ENCODE measurements around the gene ULBP2.

Gene ULBP2

GRCh38 chr6:149938571-149939355 lies 3.1 kb upstream of the ULBP2 start:
- H3K36me3 ChIP-seq (replicated peaks; ENCODE audit: insufficient read depth, low read length) = no peaks in the 10 kb centered on the region
- H3K79me2 ChIP-seq (ENCODE audit: low read length) = no peaks in the 10 kb centered on the region
- H3K9me2 ChIP-seq (replicated peaks; ENCODE audit: insufficient read depth, low read length) = no peaks in the 10 kb centered on the region
- DNase-seq = peak; percentile 61
- no peaks in the 10 kb centered on the region for H4K20me1 ChIP-seq (ENCODE audit: insufficient read depth, low read length)
- H3K27me3 ChIP-seq (replicated peaks; ENCODE audit: insufficient read depth, low read length) = peaks cover 72% of the 10 kb centered on the region
- 0 out of 2 replicates have a peak, but pooled peaks cover 8% of the 10 kb centered on the region for H3K4me1 ChIP-seq (ENCODE audit: low read length)
- H3K4me3 ChIP-seq (ENCODE audit: low read length) = peak overlapping the region; percentile 27; the same call in 1 of the 2 replicates
- no peaks in the 10 kb centered on the region for H3K9me3 ChIP-seq (replicated peaks; ENCODE audit: insufficient read depth, low read length)
- no peaks in the 10 kb centered on the region for H3F3A ChIP-seq (ENCODE audit: insufficient read depth, low read length)
- TF ChIP-seq CTCF (IDR thresholded peaks at IDR 0.05; ENCODE audit: low read length) (no peak), EZH2 (optimal IDR thresholded peaks at IDR 0.05; ENCODE audit: low read depth, low read length) (no peak), EZH2phosphoT487 (IDR thresholded peaks at IDR 0.05; ENCODE audit: low read length) (no peak)
- H3K4me2 ChIP-seq (ENCODE audit: low read depth, low read length) = peak overlapping the region; percentile 81
- no peak overlapping the region for H3K27ac ChIP-seq (ENCODE audit: low read length)
- H3K9ac ChIP-seq (ENCODE audit: low read length) = no peak overlapping the region
- H2AFZ ChIP-seq (ENCODE audit: low read length) = no peak overlapping the region

DNA sequence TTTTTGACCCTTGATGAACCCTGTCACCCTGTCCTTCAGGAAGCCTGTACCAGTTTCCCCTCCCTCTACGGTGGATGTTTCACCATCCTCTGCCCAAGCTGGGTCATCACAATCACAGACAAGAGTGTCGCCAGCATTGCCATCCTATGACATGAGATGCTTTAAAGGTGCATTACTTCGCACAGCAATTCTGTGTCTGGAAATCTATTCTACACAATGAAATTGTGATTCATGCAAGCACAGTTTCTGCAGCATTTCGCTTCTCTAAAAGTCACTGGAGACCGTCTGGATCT lies 2.5 kb upstream of the ULBP2 start:
- no peak for TF ChIP-seq EZH2 (optimal IDR thresholded peaks at IDR 0.05; ENCODE audit: low read depth, low read length)
- TF ChIP-seq CTCF (IDR thresholded peaks at IDR 0.05; ENCODE audit: low read length) = no peak
- no peak for TF ChIP-seq EZH2phosphoT487 (IDR thresholded peaks at IDR 0.05; ENCODE audit: low read length)

DNA sequence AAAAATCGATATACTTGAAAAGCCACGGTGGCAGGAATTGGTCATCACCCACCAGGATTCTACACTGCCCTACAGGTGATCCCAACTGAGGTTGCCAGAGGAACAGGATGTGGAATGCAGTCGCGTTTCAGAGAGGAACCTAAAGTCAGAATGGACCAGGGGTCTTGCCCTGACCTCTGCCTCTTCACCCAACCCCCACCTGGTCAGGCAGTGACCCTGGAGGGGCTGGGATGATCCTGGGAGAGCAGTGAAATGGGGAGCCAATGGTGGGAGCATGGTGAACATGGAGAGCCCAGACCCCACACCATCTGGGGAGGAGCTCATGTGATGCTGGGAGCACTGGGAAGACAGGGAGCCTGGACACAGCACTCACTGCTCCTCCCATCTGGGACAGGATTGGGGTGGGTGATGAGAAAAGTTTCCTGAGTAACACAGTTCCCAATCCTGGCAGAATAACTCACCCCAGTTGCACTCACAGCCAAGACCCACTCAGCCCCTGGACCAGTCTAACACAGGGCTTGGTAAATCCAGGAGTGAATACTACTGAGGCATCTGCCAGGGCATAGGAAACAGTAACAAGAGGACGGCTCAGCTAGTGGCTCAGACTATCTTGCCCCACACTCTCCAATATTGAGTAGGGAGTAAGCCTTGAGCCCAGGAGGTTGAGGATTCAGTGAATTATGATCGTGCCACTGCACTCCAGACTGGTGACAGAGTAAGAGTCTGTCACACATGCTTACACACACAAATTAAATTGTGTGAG lies 1.7 kb upstream of the ULBP2 start:
- H3K4me1 ChIP-seq (ENCODE audit: low read length) = 0 out of 2 replicates have a peak, but pooled peaks cover 8% of the 10 kb centered on the region
- no peaks in the 10 kb centered on the region for H4K20me1 ChIP-seq (ENCODE audit: insufficient read depth, low read length)
- TF ChIP-seq EZH2 (optimal IDR thresholded peaks at IDR 0.05; ENCODE audit: low read depth, low read length) = no peak
- no peak for TF ChIP-seq EZH2phosphoT487 (IDR thresholded peaks at IDR 0.05; ENCODE audit: low read length)
- TF ChIP-seq CTCF (IDR thresholded peaks at IDR 0.05; ENCODE audit: low read length) = no peak
- no peaks in the 10 kb centered on the region for H3K79me2 ChIP-seq (ENCODE audit: low read length)
- H2AFZ ChIP-seq (ENCODE audit: low read length) = no peak overlapping the region
- no peak overlapping the region for H3K4me3 ChIP-seq (ENCODE audit: low read length)
- H3K27me3 ChIP-seq (replicated peaks; ENCODE audit: insufficient read depth, low read length) = peaks cover 61% of the 10 kb centered on the region
- no peak overlapping the region for H3K27ac ChIP-seq (ENCODE audit: low read length)
- no peak for DNase-seq
- H3K36me3 ChIP-seq (replicated peaks; ENCODE audit: insufficient read depth, low read length) = no peaks in the 10 kb centered on the region
- H3F3A ChIP-seq (ENCODE audit: insufficient read depth, low read length) = no peaks in the 10 kb centered on the region
- H3K4me2 ChIP-seq (ENCODE audit: low read depth, low read length) = no peak overlapping the region
- no peaks in the 10 kb centered on the region for H3K9me2 ChIP-seq (replicated peaks; ENCODE audit: insufficient read depth, low read length)
- H3K9ac ChIP-seq (ENCODE audit: low read length) = no peak overlapping the region
- no peaks in the 10 kb centered on the region for H3K9me3 ChIP-seq (replicated peaks; ENCODE audit: insufficient read depth, low read length)

More for the DNA sequence above, 2.5 kb upstream of the ULBP2 start:
- H3K9me2 ChIP-seq (replicated peaks; ENCODE audit: insufficient read depth, low read length) = no peaks in the 10 kb centered on the region
- peaks cover 69% of the 10 kb centered on the region for H3K27me3 ChIP-seq (replicated peaks; ENCODE audit: insufficient read depth, low read length)
- no peaks in the 10 kb centered on the region for H3F3A ChIP-seq (ENCODE audit: insufficient read depth, low read length)
- H3K4me2 ChIP-seq (ENCODE audit: low read depth, low read length) = peak overlapping the region; percentile 81
- H3K27ac ChIP-seq (ENCODE audit: low read length) = no peak overlapping the region
- no peaks in the 10 kb centered on the region for H3K36me3 ChIP-seq (replicated peaks; ENCODE audit: insufficient read depth, low read length)
- no peak overlapping the region for H2AFZ ChIP-seq (ENCODE audit: low read length)
- H3K79me2 ChIP-seq (ENCODE audit: low read length) = no peaks in the 10 kb centered on the region
- H3K9me3 ChIP-seq (replicated peaks; ENCODE audit: insufficient read depth, low read length) = no peaks in the 10 kb centered on the region
- DNase-seq = no peak
- 0 out of 2 replicates have a peak, but pooled peaks cover 8% of the 10 kb centered on the region for H3K4me1 ChIP-seq (ENCODE audit: low read length)
- H3K9ac ChIP-seq (ENCODE audit: low read length) = no peak overlapping the region
- H3K4me3 ChIP-seq (ENCODE audit: low read length) = peak overlapping the region; percentile 27; the same call in 1 of the 2 replicates
- H4K20me1 ChIP-seq (ENCODE audit: insufficient read depth, low read length) = no peaks in the 10 kb centered on the region
